Measurements from ENCODE around the gene ADAMTS16.
"Not testable (repeated sequence)": the region's sequence is repeated elsewhere in the genome, so short reads cannot be mapped to it uniquely, and the experiment has no call there.

The ADAMTS16 gene

GRCh38 chr5:5134107-5134506 lies 6.0 kb upstream of the ADAMTS16 start:
- TF ChIP-seq CTCF (conservative IDR thresholded peaks at IDR 0.05; ENCODE audit: low read length) = no peak
- no peak overlapping the region for H3K4me3 ChIP-seq (ENCODE audit: low read length)
- DNase-seq (ENCODE audit: low read depth) = no peak

- TF ChIP-seq CTCF (conservative IDR thresholded peaks at IDR 0.05; ENCODE audit: low read length) = no peak
- no peak overlapping the region for H3K4me3 ChIP-seq (ENCODE audit: low read length)
- DNase-seq (ENCODE audit: low read depth) = peak; percentile 1
Measured at GRCh38 chr5:5135957-5136676, 4.0 kb upstream of the ADAMTS16 start.

- DNase-seq (ENCODE audit: low read depth); H3K4me3 ChIP-seq (ENCODE audit: low read length): not testable (repeated sequence)
Measured at GRCh38 chr5:5137851-5138250, 2.3 kb upstream of the ADAMTS16 start.

GRCh38 chr5:5139336-5139776 lies 774 bp upstream of the ADAMTS16 start:
- no peak for DNase-seq (ENCODE audit: low read depth)
- TF ChIP-seq CTCF (conservative IDR thresholded peaks at IDR 0.05; ENCODE audit: low read length) = no peak
- H3K4me3 ChIP-seq (ENCODE audit: low read length) = no peak overlapping the region

GRCh38 chr5:5140479-5141338 lies 579 bp downstream of the ADAMTS16 start:
- no peak for TF ChIP-seq CTCF (conservative IDR thresholded peaks at IDR 0.05; ENCODE audit: low read length)
- H3K4me3 ChIP-seq (ENCODE audit: low read length) = no peak overlapping the region
- no peak for DNase-seq (ENCODE audit: low read depth)

- no peak for DNase-seq (ENCODE audit: low read depth)
- no peak for TF ChIP-seq CTCF (conservative IDR thresholded peaks at IDR 0.05; ENCODE audit: low read length)
- no peak overlapping the region for H3K4me3 ChIP-seq (ENCODE audit: low read length)
Measured at GRCh38 chr5:5141339-5141599, 1.1 kb downstream of the ADAMTS16 start.

GRCh38 chr5:5141625-5142525 lies 1.7 kb downstream of the ADAMTS16 start:
- no peak overlapping the region for H3K4me3 ChIP-seq (ENCODE audit: low read length)
- peak; percentile 71 for TF ChIP-seq CTCF (conservative IDR thresholded peaks at IDR 0.05; ENCODE audit: low read length)
- DNase-seq (ENCODE audit: low read depth) = peak; percentile 59

Measured in AG10803 (cell line).